Lower lobe of right lung (tissue), 2 donors: ENCODE data around the gene ACBD7. TPM values are rescaled to one million over a fixed set of nuclear protein-coding genes. Genes with fewer than 3 reads are reported as not detected.

ENCODE experiments used
- ATAC-seq, 2 donors: fragments of 200-7000 bp; cut with Tn5 transposase; one replicate each; pipeline ENCODE4 v1.9.1; 2020 to 2022; ENCODE audit warnings: mild to moderate bottlenecking in 2 of 2, moderate library complexity in 2 of 2
- DNase-seq: peaks from one replicate; pipeline ENCODE4 v3.0.0-alpha.2; 2020
- H3K27ac ChIP-seq: fragments of 200-600 bp; one replicate; pipeline ENCODE4 v1.8.0; 2022
- H3K27me3 ChIP-seq: fragments of 200-600 bp; one replicate; pipeline ENCODE4 v1.8.0; 2022; ENCODE audit warnings: low read depth
- H3K36me3 ChIP-seq: fragments of 200-600 bp; one replicate; pipeline ENCODE4 v1.8.0; 2022; ENCODE audit warnings: mild to moderate bottlenecking
- H3K4me1 ChIP-seq: fragments of 200-600 bp; one replicate; pipeline ENCODE4 v1.8.0; 2022
- H3K4me3 ChIP-seq: fragments of 200-600 bp; one replicate; pipeline ENCODE4 v1.8.0; 2022; ENCODE audit warnings: mild to moderate bottlenecking
- H3K9me3 ChIP-seq: fragments of 200-600 bp; one replicate; pipeline ENCODE4 v1.8.0; 2022
- intact Hi-C: fragments of 100-400 bp; cut with DNase I; formaldehyde crosslinking; loops from one replicate; pipeline ENCODE4 v1.11.0; 2022
- total RNA-seq: library from RNA; stranded (reverse); fragmentation: NEBNext Ultra II Directional; extraction: Animal tissue kit (Norgen Biotek cat#: 25700); gene quantifications from one replicate; pipeline ENCODE4 v1.2.1, GENCODE V29; 2021
- TF ChIP-seq, protein P1 (sequence below): fragments of 200-600 bp; IDR thresholded peaks from one replicate; pipeline ENCODE4 v1.8.0; 2022; ENCODE audit warnings: antibody characterized with exemption, mild to moderate bottlenecking
- donor health status: DM: no; HTN: yes; CAD: no; lungs with severe emphysema.

The ACBD7 gene
- total RNA-seq, 1 donor from 2014 or later = not detected

- H3K4me1 ChIP-seq = no peaks in the 10 kb centered on the region
- no peaks in the 10 kb centered on the region for H3K27me3 ChIP-seq
- no peaks in the 10 kb centered on the region for H3K9me3 ChIP-seq
- TF ChIP-seq, protein P1, sequence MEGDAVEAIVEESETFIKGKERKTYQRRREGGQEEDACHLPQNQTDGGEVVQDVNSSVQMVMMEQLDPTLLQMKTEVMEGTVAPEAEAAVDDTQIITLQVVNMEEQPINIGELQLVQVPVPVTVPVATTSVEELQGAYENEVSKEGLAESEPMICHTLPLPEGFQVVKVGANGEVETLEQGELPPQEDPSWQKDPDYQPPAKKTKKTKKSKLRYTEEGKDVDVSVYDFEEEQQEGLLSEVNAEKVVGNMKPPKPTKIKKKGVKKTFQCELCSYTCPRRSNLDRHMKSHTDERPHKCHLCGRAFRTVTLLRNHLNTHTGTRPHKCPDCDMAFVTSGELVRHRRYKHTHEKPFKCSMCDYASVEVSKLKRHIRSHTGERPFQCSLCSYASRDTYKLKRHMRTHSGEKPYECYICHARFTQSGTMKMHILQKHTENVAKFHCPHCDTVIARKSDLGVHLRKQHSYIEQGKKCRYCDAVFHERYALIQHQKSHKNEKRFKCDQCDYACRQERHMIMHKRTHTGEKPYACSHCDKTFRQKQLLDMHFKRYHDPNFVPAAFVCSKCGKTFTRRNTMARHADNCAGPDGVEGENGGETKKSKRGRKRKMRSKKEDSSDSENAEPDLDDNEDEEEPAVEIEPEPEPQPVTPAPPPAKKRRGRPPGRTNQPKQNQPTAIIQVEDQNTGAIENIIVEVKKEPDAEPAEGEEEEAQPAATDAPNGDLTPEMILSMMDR = no peak
- intact Hi-C loops = no loop called here
- DNase-seq (no peak), ATAC-seq (no peak)
- peaks cover 39% of the 10 kb centered on the region for H3K36me3 ChIP-seq
- no peak overlapping the region for H3K27ac ChIP-seq
- no peak overlapping the region for H3K4me3 ChIP-seq
These were observed 36.3 kb upstream of the ACBD7 start for GRCh38 chr10:15124908-15125307.

GRCh38 chr10:15124190-15124589, 35.6 kb upstream of the ACBD7 start:
- DNase-seq = no peak
- intact Hi-C loops = no loop called here
- H3K27me3 ChIP-seq = no peaks in the 10 kb centered on the region

DNA sequence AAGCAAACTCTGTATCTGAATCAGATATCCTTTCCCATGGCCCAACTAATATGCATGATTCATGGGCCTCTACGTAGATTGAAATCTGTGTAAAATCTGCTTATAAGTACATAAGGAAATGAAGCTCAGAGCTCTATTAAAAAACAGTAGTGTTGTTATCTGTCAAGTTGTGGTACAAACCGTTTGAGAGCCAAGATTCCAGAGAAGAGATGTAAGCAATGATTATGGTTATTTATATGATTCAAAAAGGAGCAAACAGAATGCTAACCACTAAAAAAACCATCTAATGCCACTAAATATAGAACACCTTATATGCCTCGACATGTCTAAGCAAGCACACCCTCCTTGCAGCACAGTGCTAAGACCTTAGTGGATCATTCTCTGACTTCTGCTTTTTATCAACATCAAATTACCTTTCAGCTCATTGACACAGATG, 35.2 kb upstream of the ACBD7 start:
- TF ChIP-seq, protein P1 = no peak
- intact Hi-C loops = no loop called here
- H3K27me3 ChIP-seq = no peaks in the 10 kb centered on the region
- no peaks in the 10 kb centered on the region for H3K9me3 ChIP-seq
- ATAC-seq (no peak), DNase-seq (no peak)
- H3K4me1 ChIP-seq = no peaks in the 10 kb centered on the region
- H3K36me3 ChIP-seq = peaks cover 42% of the 10 kb centered on the region
- no peak overlapping the region for H3K27ac ChIP-seq
- H3K4me3 ChIP-seq = no peak overlapping the region

More at GRCh38 chr10:15124190-15124589, 35.6 kb upstream of the ACBD7 start:
- H3K27ac ChIP-seq = no peak overlapping the region
- H3K4me1 ChIP-seq = no peaks in the 10 kb centered on the region
- TF ChIP-seq, protein P1 = no peak
- H3K36me3 ChIP-seq = peaks cover 39% of the 10 kb centered on the region
- H3K9me3 ChIP-seq = no peaks in the 10 kb centered on the region
- no peak for ATAC-seq
- no peak overlapping the region for H3K4me3 ChIP-seq

DNA sequence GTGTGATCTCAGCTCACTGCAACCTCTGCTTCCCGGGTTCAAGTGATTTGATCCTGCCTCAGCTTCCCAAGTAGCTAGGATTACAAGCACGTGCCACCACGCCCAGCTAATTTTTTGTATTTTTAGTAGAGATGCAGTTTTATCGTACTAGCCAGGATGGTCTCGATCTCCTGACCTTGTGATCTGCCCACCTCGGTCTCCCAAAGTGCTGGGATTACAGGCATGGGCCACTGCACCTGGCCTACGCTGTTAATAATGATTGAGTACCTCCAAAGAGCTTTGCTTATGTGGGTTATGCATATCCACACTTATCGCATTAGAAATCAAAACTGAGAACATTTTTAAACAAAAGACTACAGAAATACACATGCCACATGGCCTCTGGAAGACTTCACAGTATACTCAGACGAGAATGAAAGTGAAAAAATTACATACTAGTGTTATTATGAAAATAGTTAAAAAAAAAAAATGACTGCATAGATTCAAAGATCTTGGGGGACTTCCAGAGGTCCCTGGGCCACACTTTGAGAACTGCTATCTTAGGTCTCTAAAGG, 34.0 kb upstream of the ACBD7 start:
- TF ChIP-seq, protein P1 = no peak
- no peak overlapping the region for H3K27ac ChIP-seq
- no peak overlapping the region for H3K4me3 ChIP-seq
- intact Hi-C loops = no loop called here
- no peak for DNase-seq
- no peaks in the 10 kb centered on the region for H3K9me3 ChIP-seq
- H3K36me3 ChIP-seq = peaks cover 38% of the 10 kb centered on the region
- H3K27me3 ChIP-seq = no peaks in the 10 kb centered on the region
- H3K4me1 ChIP-seq = no peaks in the 10 kb centered on the region
- ATAC-seq = no peak

GRCh38 chr10:15121707-15122106, 33.1 kb upstream of the ACBD7 start:
- H3K4me3 ChIP-seq = no peak overlapping the region
- intact Hi-C loops = no loop called here
- peaks cover 33% of the 10 kb centered on the region for H3K36me3 ChIP-seq
- TF ChIP-seq, protein P1 = no peak
- H3K9me3 ChIP-seq = no peaks in the 10 kb centered on the region
- no peak overlapping the region for H3K27ac ChIP-seq
- H3K27me3 ChIP-seq = no peaks in the 10 kb centered on the region
- no peak for ATAC-seq
- DNase-seq = no peak
- no peaks in the 10 kb centered on the region for H3K4me1 ChIP-seq
